Measurements from ENCODE around the gene PTPRD. TPM values are rescaled to one million over a fixed set of nuclear protein-coding genes. Genes with fewer than 3 reads are reported as not detected.

Gene PTPRD
- total RNA-seq, 2 experiments from 2014 or later: not detected

DNA sequence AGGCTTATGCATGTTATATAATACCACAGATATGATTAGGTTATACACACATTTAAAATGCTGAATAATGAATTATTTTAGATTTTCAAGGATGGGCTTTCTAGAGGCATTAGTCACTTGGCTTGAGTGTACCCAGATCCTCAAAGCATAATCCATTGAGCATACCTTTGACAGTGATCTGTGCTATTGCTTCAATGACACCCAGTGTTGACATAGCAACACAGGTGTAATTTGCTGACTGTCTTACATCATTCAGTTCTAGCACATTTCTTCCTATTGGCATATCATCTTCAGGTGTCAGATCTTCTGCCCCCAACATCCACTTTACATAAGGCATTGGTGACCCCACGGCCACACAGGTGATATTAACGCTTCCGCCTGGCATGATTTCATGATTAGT, 2091.7 kb downstream of the PTPRD start:
- H3K27me3 Mint-ChIP-seq: no peaks in the 10 kb centered on the region
- ChIA-PET CTCF (no interaction called here), POLR2A (no interaction called here)
- H3K4me1 Mint-ChIP-seq: no peaks in the 10 kb centered on the region
- no peak overlapping the region for H3K27ac Mint-ChIP-seq
- DNase-seq: no peak
- H3K9me3 Mint-ChIP-seq: no peaks in the 10 kb centered on the region
- H3K36me3 Mint-ChIP-seq (ENCODE audit: low read depth): no peaks in the 10 kb centered on the region
- no peak overlapping the region for H3K4me3 Mint-ChIP-seq

DNA sequence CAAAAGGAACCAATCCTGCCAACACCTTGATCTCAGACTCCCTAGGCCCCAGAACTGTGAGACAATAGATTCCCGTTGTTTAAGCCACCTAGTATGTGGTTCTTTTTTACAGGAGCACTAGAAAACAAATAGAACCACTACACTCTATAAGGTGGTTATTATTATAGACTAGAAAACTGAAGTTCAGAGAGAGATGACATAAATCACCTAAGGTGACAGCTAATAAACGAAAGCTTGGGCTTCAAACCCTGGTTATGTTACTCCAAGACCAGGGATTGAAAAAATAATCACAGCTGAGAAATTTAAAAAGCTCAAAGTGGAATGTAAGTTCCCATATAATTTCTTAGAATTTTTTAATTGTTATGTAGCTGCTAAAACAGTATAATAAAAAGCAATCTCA, 2097.1 kb downstream of the PTPRD start:
- Mint-ChIP-seq H3K9me3 (no peaks in the 10 kb centered on the region), H3K4me1 (no peaks in the 10 kb centered on the region), H3K4me3 (no peak overlapping the region), H3K27ac (no peak overlapping the region), H3K36me3 (ENCODE audit: low read depth) (no peaks in the 10 kb centered on the region), H3K27me3 (no peaks in the 10 kb centered on the region)
- ChIA-PET CTCF (no interaction called here), POLR2A (no interaction called here)
- DNase-seq: no peak

DNA sequence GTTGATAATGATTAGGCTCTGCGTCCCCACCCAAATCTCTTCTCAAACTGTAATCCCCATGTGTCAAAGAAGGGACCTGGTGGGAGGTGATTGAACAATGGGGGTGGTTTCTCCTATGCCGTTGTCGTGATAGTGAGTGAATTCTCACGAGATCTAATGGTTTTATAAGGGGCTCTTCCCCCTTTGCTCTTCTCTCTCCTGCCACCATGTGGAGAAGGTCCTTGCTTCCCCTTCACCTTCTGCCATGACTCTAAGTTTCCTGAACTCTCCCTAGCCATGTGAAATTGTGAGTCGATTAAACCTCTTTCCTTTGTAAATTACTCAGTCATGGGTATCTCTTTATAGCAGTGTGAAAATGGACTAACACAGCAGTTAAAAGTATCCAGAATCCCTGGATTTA, 2098.0 kb downstream of the PTPRD start:
- no peaks in the 10 kb centered on the region for H3K4me1 Mint-ChIP-seq
- no peaks in the 10 kb centered on the region for H3K27me3 Mint-ChIP-seq
- POLR2A ChIA-PET: no interaction called here
- no peaks in the 10 kb centered on the region for H3K36me3 Mint-ChIP-seq (ENCODE audit: low read depth)
- no peak overlapping the region for H3K27ac Mint-ChIP-seq
- H3K9me3 Mint-ChIP-seq: no peaks in the 10 kb centered on the region
- no peak overlapping the region for H3K4me3 Mint-ChIP-seq
- CTCF ChIA-PET: no interaction called here
- no peak for DNase-seq

DNA sequence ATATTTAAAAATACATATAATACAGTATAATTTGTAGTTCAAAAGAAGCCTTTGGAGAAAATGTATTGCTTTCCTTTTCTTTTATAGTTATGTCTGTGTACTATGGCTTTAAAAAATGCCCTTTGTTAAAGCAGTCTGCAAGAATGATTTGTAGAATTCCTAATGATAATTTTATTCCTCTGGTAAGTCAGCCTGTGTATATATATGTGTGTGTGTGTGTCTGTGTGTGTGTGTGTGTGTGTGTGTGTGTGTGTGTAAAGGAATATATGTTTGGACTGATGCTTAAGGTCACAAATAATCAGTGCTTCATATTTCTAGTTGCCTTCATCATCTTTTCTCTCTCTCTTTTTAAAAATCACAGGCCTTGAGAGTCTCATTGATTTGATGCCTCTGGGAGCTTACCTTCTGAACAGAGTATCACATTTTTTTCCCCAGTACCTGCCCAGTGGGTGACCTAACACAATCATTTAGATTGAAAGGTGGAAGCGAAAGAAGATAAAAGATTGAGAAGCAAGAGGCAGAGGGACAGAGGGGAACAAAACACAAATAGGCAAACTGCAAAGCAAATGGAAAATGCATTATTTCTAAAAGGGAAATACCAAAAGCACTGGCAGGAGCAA, 2104.0 kb downstream of the PTPRD start:
- no peak overlapping the region for H3K4me3 Mint-ChIP-seq
- H3K9me3 Mint-ChIP-seq: no peaks in the 10 kb centered on the region
- ChIA-PET CTCF (no interaction called here), POLR2A (no interaction called here)
- no peaks in the 10 kb centered on the region for H3K27me3 Mint-ChIP-seq
- no peak overlapping the region for H3K27ac Mint-ChIP-seq
- DNase-seq: no peak
- no peaks in the 10 kb centered on the region for H3K36me3 Mint-ChIP-seq (ENCODE audit: low read depth)
- H3K4me1 Mint-ChIP-seq: no peaks in the 10 kb centered on the region

DNA sequence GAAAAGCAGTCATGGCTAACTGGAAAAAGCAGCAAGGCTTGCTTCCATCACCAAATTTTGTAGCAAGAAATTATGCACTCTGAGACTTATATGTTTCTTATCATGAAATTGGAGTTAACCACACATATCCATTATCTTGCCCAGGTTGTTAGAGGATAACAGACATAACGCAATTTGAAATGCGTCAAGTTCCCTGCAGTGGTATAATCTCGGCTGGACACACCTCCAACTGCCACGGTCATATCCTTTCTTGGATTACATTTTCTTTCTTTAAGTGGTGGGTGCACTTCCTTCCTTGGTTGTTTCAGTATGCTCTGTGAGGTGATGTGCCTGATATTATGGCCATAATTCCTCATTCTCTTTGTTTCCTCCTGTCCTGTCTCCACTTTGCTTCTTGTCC, 2118.2 kb downstream of the PTPRD start:
- DNase-seq: no peak
- Mint-ChIP-seq H3K27ac (no peak overlapping the region), H3K4me1 (no peaks in the 10 kb centered on the region), H3K36me3 (ENCODE audit: low read depth) (no peaks in the 10 kb centered on the region), H3K4me3 (no peak overlapping the region), H3K27me3 (no peaks in the 10 kb centered on the region), H3K9me3 (no peaks in the 10 kb centered on the region)
- POLR2A ChIA-PET: no interaction called here
- CTCF ChIA-PET: no interaction called here

DNA sequence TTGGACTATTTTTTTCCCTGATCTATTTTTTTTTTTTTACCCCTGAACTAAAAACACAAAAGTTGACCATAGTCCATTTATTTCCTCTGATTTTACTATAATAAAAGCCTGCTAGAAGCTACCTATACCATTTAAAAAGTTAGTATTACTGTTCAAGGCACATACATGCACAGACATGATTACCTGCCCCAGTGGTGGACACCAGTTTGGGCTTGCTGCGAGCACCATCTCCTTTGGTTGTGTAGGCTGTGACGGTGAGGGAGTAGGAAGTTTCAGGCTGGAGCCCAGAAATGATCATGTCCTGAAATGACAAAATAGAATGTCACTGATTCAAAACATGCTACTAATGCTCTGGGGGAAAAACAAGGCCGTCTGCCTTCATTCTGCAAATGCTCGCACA, 2120.1 kb downstream of the PTPRD start:
- H3K27me3 Mint-ChIP-seq: no peaks in the 10 kb centered on the region

DNA sequence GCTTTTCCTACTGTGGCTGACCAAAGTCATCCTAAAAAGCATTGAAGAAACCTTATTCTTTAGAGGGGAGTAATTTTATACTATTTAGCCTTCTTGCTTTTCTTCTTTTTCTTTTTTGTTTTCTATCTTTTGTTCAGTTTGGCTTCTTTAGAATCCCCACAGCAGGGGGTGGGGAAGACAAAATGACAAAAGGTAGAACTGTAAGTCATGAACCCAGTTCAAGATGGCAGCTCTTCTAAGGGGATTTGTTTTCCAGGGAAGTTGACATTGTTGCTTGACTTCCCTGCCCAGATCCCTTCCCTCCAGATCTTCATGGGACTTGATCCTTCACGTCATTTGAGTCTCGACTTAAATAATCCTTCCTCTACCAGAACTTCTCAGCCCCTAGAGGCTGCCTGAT, 2120.8 kb downstream of the PTPRD start:
- Mint-ChIP-seq H3K4me3 (no peak overlapping the region), H3K4me1 (no peaks in the 10 kb centered on the region), H3K36me3 (ENCODE audit: low read depth) (no peaks in the 10 kb centered on the region), H3K27me3 (no peaks in the 10 kb centered on the region), H3K9me3 (no peaks in the 10 kb centered on the region), H3K27ac (no peak overlapping the region)
- CTCF ChIA-PET: no interaction called here
- DNase-seq: no peak
- POLR2A ChIA-PET: no interaction called here

More for the DNA sequence above, 2120.1 kb downstream of the PTPRD start:
- no peaks in the 10 kb centered on the region for H3K36me3 Mint-ChIP-seq (ENCODE audit: low read depth)
- POLR2A ChIA-PET: no interaction called here
- no peaks in the 10 kb centered on the region for H3K9me3 Mint-ChIP-seq
- no peaks in the 10 kb centered on the region for H3K4me1 Mint-ChIP-seq
- CTCF ChIA-PET: no interaction called here
- no peak for DNase-seq
- H3K27ac Mint-ChIP-seq: no peak overlapping the region
- H3K4me3 Mint-ChIP-seq: no peak overlapping the region

DNA sequence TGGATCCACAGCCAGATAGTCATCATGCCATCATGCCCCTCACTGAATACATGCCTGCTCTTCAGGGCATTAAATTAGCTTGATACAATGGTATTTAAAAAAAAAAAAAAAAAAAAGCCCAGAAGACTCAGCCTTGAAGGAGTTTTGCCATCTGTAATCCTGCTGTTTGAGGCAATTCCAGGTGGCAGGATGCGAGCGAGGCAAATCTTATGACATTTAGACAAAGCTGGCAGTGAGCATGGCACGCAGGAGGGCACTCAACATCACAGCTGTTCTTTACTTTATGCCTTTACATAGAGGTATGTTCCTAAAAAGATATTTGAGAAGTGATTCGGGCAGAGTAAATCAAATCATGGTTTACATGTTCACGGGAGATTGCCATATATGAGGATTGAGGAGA, 2121.2 kb downstream of the PTPRD start:
- Mint-ChIP-seq H3K27me3 (no peaks in the 10 kb centered on the region), H3K9me3 (no peaks in the 10 kb centered on the region), H3K4me1 (no peaks in the 10 kb centered on the region), H3K27ac (no peak overlapping the region), H3K36me3 (ENCODE audit: low read depth) (no peaks in the 10 kb centered on the region), H3K4me3 (no peak overlapping the region)
- no peak for DNase-seq
- ChIA-PET CTCF (no interaction called here), POLR2A (no interaction called here)

DNA sequence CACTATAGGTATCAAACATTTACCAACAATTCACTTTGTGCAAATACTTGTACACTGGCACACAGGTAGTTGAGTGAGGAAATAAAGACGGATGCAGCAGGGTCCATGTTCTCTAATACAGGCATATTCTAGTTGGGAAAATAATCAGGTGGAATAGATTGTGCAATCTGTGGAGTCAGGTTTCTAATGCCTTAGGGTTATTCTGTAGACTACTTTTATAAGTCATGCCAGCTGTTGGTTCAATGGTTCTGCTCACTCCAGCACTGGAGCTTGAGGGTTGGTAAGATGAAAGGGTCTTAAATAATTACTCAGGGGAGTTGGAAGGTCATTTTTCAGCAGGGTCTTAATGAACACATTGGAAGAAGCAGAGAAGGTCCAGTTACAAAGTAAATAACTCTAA, 2123.0 kb downstream of the PTPRD start:
- no peaks in the 10 kb centered on the region for H3K4me1 Mint-ChIP-seq
- no peaks in the 10 kb centered on the region for H3K36me3 Mint-ChIP-seq (ENCODE audit: low read depth)
- CTCF ChIA-PET: no interaction called here
- H3K9me3 Mint-ChIP-seq: no peaks in the 10 kb centered on the region
- POLR2A ChIA-PET: no interaction called here
- no peaks in the 10 kb centered on the region for H3K27me3 Mint-ChIP-seq
- no peak overlapping the region for H3K4me3 Mint-ChIP-seq
- no peak for DNase-seq
- no peak overlapping the region for H3K27ac Mint-ChIP-seq

DNA sequence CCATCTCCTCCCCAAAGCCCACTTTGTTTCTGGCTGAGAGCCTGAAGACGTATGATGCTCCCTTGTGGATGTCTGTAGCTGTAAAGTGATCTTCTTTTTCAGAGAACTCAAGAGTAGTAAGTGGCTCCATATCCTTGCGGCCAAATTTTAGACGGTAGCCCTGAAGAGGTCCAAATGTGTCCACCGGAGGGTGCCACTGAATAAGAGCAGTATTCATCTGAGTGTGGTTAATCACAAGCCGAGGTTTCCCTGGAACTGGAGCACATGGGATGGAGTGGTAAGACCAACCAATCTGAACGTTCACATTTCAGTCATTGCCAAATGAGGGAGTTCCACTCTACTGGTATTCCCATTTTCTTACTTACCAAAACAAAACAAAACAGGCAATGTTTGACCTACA, 2126.7 kb downstream of the PTPRD start:
- Mint-ChIP-seq H3K9me3 (no peaks in the 10 kb centered on the region), H3K27ac (no peak overlapping the region), H3K27me3 (no peaks in the 10 kb centered on the region), H3K4me3 (no peak overlapping the region), H3K4me1 (no peaks in the 10 kb centered on the region), H3K36me3 (ENCODE audit: low read depth) (no peaks in the 10 kb centered on the region)
- CTCF ChIA-PET: no interaction called here
- POLR2A ChIA-PET: no interaction called here
- DNase-seq: no peak

DNA sequence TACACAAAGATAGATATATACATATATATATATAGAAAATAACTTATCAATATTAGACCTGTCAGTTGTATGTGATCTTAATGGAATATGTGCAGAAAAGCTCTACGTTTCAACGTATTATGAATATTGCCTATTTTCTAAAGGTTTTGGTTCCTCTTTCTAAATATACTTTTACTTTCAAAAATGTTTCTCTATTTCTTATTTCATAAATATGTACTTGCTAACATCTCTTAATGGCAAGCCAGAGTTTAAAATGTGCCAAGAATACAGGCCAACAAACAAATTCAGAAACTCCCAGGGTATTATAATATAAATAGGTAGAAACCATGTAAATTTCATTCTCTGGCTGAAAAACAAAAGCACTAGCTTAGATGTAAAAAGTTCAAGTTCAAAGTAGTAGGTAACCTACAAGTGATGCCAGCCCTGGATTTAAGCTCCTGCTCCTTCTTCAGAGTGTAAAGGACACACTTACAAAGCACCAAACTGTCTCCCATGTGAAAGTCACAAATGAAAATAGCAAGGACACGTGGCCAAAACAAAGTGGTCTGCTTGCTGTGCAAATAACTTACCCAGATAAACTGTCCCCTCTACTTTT, 2128.1 kb downstream of the PTPRD start:
- Mint-ChIP-seq H3K27me3 (no peaks in the 10 kb centered on the region), H3K9me3 (no peaks in the 10 kb centered on the region), H3K4me1 (no peaks in the 10 kb centered on the region), H3K4me3 (no peak overlapping the region), H3K27ac (no peak overlapping the region), H3K36me3 (ENCODE audit: low read depth) (no peaks in the 10 kb centered on the region)
- ChIA-PET CTCF (no interaction called here), POLR2A (no interaction called here)
- DNase-seq: no peak

DNA sequence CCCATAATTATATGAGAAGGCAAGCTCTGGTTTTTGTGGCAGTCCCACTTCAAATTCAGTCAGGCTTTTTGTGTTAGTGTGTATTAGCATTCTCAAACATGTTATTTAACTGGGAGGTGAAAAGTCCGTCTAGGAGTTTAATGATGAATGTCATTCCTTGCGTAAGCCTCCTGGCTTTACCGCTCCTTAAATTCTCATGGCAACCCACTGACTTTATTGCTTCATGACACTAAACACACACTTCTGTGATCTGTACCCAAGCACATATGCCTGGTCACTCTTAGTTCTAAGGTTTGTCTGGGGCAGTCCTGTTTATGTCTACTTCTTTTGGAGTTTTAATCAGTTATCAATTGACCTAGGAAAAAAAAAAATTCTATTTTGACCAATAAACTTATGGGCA, 2135.4 kb downstream of the PTPRD start:
- no peaks in the 10 kb centered on the region for H3K27me3 Mint-ChIP-seq
- DNase-seq: no peak
- no peaks in the 10 kb centered on the region for H3K9me3 Mint-ChIP-seq
- no peaks in the 10 kb centered on the region for H3K36me3 Mint-ChIP-seq (ENCODE audit: low read depth)
- no peak overlapping the region for H3K27ac Mint-ChIP-seq
- no peaks in the 10 kb centered on the region for H3K4me1 Mint-ChIP-seq
- no peak overlapping the region for H3K4me3 Mint-ChIP-seq
- POLR2A ChIA-PET: no interaction called here
- CTCF ChIA-PET: no interaction called here

DNA sequence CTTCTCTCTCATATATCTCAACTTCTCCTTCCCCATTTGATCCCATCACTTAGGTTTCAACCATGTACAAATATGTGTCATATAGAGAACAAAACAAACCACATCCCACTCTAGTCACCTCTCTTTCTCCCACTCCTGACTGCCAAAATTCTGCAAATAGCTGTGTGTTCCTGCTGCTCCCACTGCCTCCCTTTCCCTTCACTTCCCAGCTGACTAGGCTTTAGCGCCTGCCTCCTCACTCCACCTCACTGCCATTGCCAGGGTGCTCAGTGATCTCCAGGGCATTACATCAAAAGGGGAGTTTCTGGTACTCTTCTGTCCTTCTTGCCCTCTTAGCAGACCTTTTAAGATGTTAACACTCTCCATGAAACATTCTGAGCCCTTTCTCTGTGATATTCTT, 2137.9 kb downstream of the PTPRD start:
- Mint-ChIP-seq H3K27me3 (no peaks in the 10 kb centered on the region), H3K4me1 (no peaks in the 10 kb centered on the region), H3K9me3 (no peaks in the 10 kb centered on the region), H3K36me3 (ENCODE audit: low read depth) (no peaks in the 10 kb centered on the region), H3K27ac (no peak overlapping the region), H3K4me3 (no peak overlapping the region)
- ChIA-PET POLR2A (no interaction called here), CTCF (no interaction called here)
- no peak for DNase-seq

DNA sequence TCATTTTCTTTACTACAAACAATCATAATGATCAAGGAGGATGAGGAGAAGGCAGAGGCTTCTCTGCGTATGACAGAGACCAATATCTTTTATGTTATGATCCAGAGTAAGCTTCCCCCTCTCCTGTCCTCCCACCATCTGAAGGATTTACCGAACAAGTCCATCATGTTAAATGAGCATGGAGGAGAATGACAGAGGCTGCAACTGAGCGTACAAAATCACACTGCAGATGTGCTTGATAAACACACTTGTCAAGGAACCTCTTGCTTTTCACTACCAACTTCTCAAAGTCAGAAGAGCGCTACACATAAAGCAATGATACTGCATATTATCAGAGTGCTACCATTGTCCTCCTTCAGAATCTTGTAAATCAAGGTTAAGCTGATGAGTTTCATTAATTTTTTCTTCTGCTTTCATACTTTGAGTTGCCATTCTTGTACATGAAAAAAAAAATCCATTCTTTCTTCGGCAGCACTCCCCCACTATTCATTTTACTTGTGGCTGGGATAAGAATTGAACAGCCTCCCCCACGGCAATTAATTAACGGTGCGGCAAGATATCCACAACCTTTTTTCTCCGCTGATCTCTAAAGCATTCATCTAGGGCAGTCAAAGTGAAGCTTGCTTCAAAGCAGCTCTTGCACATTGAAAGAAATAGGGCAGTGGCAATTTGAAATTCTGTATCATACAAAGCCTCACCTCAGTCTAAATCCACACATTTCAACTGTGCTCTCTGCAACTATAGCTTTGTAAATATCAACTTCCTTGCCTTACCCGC, 2139.4 kb downstream of the PTPRD start:
- no peak for DNase-seq
- Mint-ChIP-seq H3K9me3 (no peaks in the 10 kb centered on the region), H3K4me3 (no peak overlapping the region), H3K36me3 (ENCODE audit: low read depth) (no peaks in the 10 kb centered on the region), H3K27me3 (no peaks in the 10 kb centered on the region), H3K27ac (no peak overlapping the region), H3K4me1 (no peaks in the 10 kb centered on the region)
- ChIA-PET CTCF (no interaction called here), POLR2A (no interaction called here)

Data from activated CD4-positive, alpha-beta memory T cell treated with anti-CD3 and anti-CD28 coated beads, Interleukin-2, amount 10 ng/mL, durations not matched to agents 7 days and 5 days (primary cell).